Measurements from ENCODE around the gene AASDH.

GRCh38 chr4:56293121-56293520 lies 94.2 kb downstream of the AASDH start:
- no peak for TF ChIP-seq ZNF317 (CRISPR knock-in tag; IDR thresholded peaks at IDR 0.05; ENCODE audit: borderline replicate concordance, low read depth)
- TF ChIP-seq E2F1 (CRISPR knock-in tag; IDR thresholded peaks at IDR 0.05) = no peak
- TF ChIP-seq CTCF (IDR thresholded peaks at IDR 0.05) = no peak
- no peak for TF ChIP-seq USF1 (CRISPR knock-in tag; IDR thresholded peaks at IDR 0.05)
- no peak for TF ChIP-seq ESRRA (CRISPR knock-in tag; IDR thresholded peaks at IDR 0.05; ENCODE audit: borderline replicate concordance)
- no peak for TF ChIP-seq CREB1 (CRISPR knock-in tag; IDR thresholded peaks at IDR 0.05)
- TF ChIP-seq ATF3 (CRISPR knock-in tag; conservative IDR thresholded peaks at IDR 0.05) = no peak
- TF ChIP-seq IRF1 (CRISPR knock-in tag; IDR thresholded peaks at IDR 0.05) = no peak
- TF ChIP-seq JAZF1 (CRISPR knock-in tag; IDR thresholded peaks at IDR 0.05) = no peak
- TF ChIP-seq USF2 (CRISPR knock-in tag; IDR thresholded peaks at IDR 0.05) = no peak
- no peak for TF ChIP-seq JUN (CRISPR knock-in tag; IDR thresholded peaks at IDR 0.05)
- TF ChIP-seq SP1 (CRISPR knock-in tag; conservative IDR thresholded peaks at IDR 0.05) = no peak
- TF ChIP-seq MYBL2 (CRISPR knock-in tag; IDR thresholded peaks at IDR 0.05) = no peak
